Measurements from ENCODE around the gene DNAJB13. TPM values are rescaled to one million over a fixed set of nuclear protein-coding genes. Genes with fewer than 3 reads are reported as not detected.

The DNAJB13 gene
- total RNA-seq, 1 donor from 2014 or later, result not detected

DNA sequence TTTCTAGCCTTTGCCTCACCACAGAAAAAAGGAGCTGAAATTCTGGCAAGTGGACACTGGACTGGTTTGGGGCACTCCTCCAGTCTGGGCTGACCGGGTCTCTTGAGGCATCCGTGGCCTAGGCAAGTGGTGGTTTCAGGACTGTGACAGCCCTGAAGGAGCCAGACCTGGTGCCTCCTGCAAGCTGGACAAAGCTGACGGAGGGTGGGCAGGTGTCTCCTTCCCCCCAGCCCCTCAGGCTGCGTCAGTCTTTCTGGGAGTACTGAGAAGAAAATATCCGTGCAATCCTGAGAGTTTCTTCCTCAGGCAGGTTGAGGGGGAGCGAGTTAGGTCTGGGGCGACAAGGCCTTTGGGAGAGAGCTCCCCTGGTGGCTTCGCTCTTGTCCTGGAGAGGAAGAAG is 62.3 kb downstream of the DNAJB13 start:
- Mint-ChIP-seq H3K4me1 (no peaks in the 10 kb centered on the region), H3K4me3 (no peak overlapping the region), H3K9me3 (no peaks in the 10 kb centered on the region), H3K27ac (no peak overlapping the region), H3K36me3 (peaks cover 26% of the 10 kb centered on the region), H3K27me3 (ENCODE audit: insufficient read depth, low read depth) (peaks cover 7% of the 10 kb centered on the region)
- no peaks in the 10 kb centered on the region for H3K36me3 ChIP-seq
- H3K4me3 ChIP-seq, result no peak overlapping the region
- H3K27me3 ChIP-seq, result no peaks in the 10 kb centered on the region
- H3F3A ChIP-seq (ENCODE audit: low read depth), result no peaks in the 10 kb centered on the region
- no peak for DNase-seq (ENCODE audit: low spot score)
- no peaks in the 10 kb centered on the region for H3K4me1 ChIP-seq
- no peak overlapping the region for H3K27ac ChIP-seq
- no peaks in the 10 kb centered on the region for H4K20me1 ChIP-seq (ENCODE audit: low read depth)
- no peaks in the 10 kb centered on the region for H3K9me3 ChIP-seq (ENCODE audit: low read depth)
- no peaks in the 10 kb centered on the region for H3K79me2 ChIP-seq (ENCODE audit: low read depth)
- no peak overlapping the region for H2AFZ ChIP-seq (replicated peaks)
- no peak overlapping the region for H3K9ac ChIP-seq
- TF ChIP-seq CTCF (IDR thresholded peaks at IDR 0.05), result no peak
- no peak for TF ChIP-seq EZH2 (IDR thresholded peaks at IDR 0.05)
- no peak for TF ChIP-seq EZH2phosphoT487 (IDR thresholded peaks at IDR 0.05)
- no peak overlapping the region for H3K4me2 ChIP-seq

DNA sequence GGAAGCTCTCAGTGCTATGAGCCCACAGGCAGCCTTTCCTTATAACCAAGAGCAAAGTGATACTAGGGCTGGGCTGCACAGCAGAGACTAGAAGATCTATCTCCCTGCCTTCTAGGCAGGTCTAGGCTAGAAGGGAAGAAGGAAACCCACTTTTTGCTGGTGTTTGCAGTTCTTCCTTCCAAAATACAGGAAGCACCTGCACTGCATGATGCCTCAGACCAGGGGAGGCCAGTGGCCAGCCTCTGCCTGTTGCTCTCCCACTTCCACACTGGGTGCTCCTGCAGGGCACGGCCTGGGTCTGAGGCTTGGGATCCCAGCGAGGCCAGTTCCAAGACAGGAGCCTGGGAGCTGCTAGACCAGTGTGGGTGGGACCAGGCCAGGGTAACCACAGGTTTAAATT is 64.1 kb downstream of the DNAJB13 start:
- Mint-ChIP-seq H3K27me3 (ENCODE audit: insufficient read depth, low read depth) (peaks cover 8% of the 10 kb centered on the region), H3K4me1 (no peaks in the 10 kb centered on the region), H3K36me3 (peaks cover 26% of the 10 kb centered on the region), H3K4me3 (no peak overlapping the region), H3K27ac (no peak overlapping the region), H3K9me3 (no peaks in the 10 kb centered on the region)
- DNase-seq (ENCODE audit: low spot score), result no peak
- Histone ChIP-seq H3K9ac (no peak overlapping the region), H3K4me2 (no peak overlapping the region), H3K79me2 (ENCODE audit: low read depth) (no peaks in the 10 kb centered on the region), H4K20me1 (ENCODE audit: low read depth) (no peaks in the 10 kb centered on the region), H3K4me1 (no peaks in the 10 kb centered on the region), H3K36me3 (no peaks in the 10 kb centered on the region), H3K4me3 (no peak overlapping the region), H3F3A (ENCODE audit: low read depth) (no peaks in the 10 kb centered on the region), H3K27me3 (no peaks in the 10 kb centered on the region), H2AFZ (replicated peaks) (no peak overlapping the region), H3K27ac (no peak overlapping the region), H3K9me3 (ENCODE audit: low read depth) (no peaks in the 10 kb centered on the region)
- TF ChIP-seq EZH2 (IDR thresholded peaks at IDR 0.05) (no peak), EZH2phosphoT487 (IDR thresholded peaks at IDR 0.05) (no peak), CTCF (IDR thresholded peaks at IDR 0.05) (no peak)

GRCh38 chr11:74015919-74016684 is 65.3 kb downstream of the DNAJB13 start:
- no peaks in the 10 kb centered on the region for H3K36me3 ChIP-seq
- Mint-ChIP-seq H3K4me3 (no peak overlapping the region), H3K27me3 (ENCODE audit: insufficient read depth, low read depth) (peaks cover 8% of the 10 kb centered on the region), H3K27ac (no peak overlapping the region), H3K36me3 (peaks cover 22% of the 10 kb centered on the region), H3K4me1 (no peaks in the 10 kb centered on the region), H3K9me3 (no peaks in the 10 kb centered on the region)
- H4K20me1 ChIP-seq (ENCODE audit: low read depth), result no peaks in the 10 kb centered on the region
- H3K4me2 ChIP-seq, result no peak overlapping the region
- no peaks in the 10 kb centered on the region for H3K4me1 ChIP-seq
- H3K79me2 ChIP-seq (ENCODE audit: low read depth), result no peaks in the 10 kb centered on the region
- H3K4me3 ChIP-seq, result no peak overlapping the region
- no peaks in the 10 kb centered on the region for H3K27me3 ChIP-seq
- H3K27ac ChIP-seq, result no peak overlapping the region
- no peaks in the 10 kb centered on the region for H3K9me3 ChIP-seq (ENCODE audit: low read depth)
- no peak for TF ChIP-seq CTCF (IDR thresholded peaks at IDR 0.05)
- TF ChIP-seq EZH2 (IDR thresholded peaks at IDR 0.05), result no peak
- TF ChIP-seq EZH2phosphoT487 (IDR thresholded peaks at IDR 0.05), result no peak
- no peaks in the 10 kb centered on the region for H3F3A ChIP-seq (ENCODE audit: low read depth)
- DNase-seq (ENCODE audit: low spot score), result no peak
- H2AFZ ChIP-seq (replicated peaks), result no peak overlapping the region
- H3K9ac ChIP-seq, result no peak overlapping the region

All from neural progenitor cell (in vitro differentiated cells).